ENCODE results near the gene GALNT5. TPM values are rescaled to one million over a fixed set of nuclear protein-coding genes. Genes with fewer than 3 reads are reported as not detected.

GALNT5 gene
- total and polyA plus RNA-seq, 10 of the 15 experiments (the other 5 are each of a cell fraction or from before 2014, with no cell fraction given) = under 0.01 to 0.25 (median 0.03) TPM; not detected in 4

DNA sequence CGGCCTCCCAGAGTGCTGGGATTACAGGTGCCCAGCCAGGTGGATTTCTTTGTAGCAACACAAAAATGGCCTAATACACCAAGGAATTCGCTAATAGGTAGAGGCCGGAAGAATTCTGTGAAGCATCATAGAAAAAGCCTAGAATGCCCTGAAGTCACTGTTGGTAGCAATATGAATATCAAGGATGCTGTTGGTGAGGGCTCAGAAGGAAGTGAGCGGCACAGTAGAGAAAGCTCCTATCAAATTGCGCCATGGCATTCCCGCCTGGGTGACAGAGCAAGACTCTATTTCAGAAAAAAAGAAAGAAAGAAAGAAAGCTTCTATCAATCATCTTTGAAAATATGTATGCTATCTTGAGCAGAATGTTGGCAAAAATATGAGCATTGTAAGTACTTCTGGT lies 23.8 kb downstream of the GALNT5 start:
- no TSS peak for BruUV-seq (replicated peaks)
- CTCF ChIA-PET = interaction anchor here (1.1 to 1.8 kb wide), 4 partner anchors 21 to 87 kb away, joined by 3 to 9 read pairs (median 5); no protein-coding TSS in a partner anchor

More for the DNA sequence above, 23.8 kb downstream of the GALNT5 start:
- TF ChIP-seq NR2C1 (IDR thresholded peaks at IDR 0.05) = no peak
- TF ChIP-seq NR2F1 (conservative IDR thresholded peaks at IDR 0.05) = no peak
- no peak for TF ChIP-seq NFYA (IDR thresholded peaks at IDR 0.05; ENCODE audit: borderline replicate concordance, low read depth, low read length)
- TF ChIP-seq HDAC6 (IDR thresholded peaks at IDR 0.05; ENCODE audit: unreplicated experiment) = no peak
- no peak for TF ChIP-seq MXI1 (IDR thresholded peaks at IDR 0.05; ENCODE audit: low read depth, low read length)
- TF ChIP-seq, protein P1, sequence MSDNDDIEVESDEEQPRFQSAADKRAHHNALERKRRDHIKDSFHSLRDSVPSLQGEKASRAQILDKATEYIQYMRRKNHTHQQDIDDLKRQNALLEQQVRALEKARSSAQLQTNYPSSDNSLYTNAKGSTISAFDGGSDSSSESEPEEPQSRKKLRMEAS (IDR thresholded peaks at IDR 0.05; ENCODE audit: low read depth, low read length) = no peak
- no peak for TF ChIP-seq STAT1 (conservative IDR thresholded peaks at IDR 0.05)
- TF ChIP-seq, protein P2, sequence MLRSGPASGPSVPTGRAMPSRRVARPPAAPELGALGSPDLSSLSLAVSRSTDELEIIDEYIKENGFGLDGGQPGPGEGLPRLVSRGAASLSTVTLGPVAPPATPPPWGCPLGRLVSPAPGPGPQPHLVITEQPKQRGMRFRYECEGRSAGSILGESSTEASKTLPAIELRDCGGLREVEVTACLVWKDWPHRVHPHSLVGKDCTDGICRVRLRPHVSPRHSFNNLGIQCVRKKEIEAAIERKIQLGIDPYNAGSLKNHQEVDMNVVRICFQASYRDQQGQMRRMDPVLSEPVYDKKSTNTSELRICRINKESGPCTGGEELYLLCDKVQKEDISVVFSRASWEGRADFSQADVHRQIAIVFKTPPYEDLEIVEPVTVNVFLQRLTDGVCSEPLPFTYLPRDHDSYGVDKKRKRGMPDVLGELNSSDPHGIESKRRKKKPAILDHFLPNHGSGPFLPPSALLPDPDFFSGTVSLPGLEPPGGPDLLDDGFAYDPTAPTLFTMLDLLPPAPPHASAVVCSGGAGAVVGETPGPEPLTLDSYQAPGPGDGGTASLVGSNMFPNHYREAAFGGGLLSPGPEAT (IDR thresholded peaks at IDR 0.05; ENCODE audit: low read depth) = no peak
- TF ChIP-seq, protein P3, sequence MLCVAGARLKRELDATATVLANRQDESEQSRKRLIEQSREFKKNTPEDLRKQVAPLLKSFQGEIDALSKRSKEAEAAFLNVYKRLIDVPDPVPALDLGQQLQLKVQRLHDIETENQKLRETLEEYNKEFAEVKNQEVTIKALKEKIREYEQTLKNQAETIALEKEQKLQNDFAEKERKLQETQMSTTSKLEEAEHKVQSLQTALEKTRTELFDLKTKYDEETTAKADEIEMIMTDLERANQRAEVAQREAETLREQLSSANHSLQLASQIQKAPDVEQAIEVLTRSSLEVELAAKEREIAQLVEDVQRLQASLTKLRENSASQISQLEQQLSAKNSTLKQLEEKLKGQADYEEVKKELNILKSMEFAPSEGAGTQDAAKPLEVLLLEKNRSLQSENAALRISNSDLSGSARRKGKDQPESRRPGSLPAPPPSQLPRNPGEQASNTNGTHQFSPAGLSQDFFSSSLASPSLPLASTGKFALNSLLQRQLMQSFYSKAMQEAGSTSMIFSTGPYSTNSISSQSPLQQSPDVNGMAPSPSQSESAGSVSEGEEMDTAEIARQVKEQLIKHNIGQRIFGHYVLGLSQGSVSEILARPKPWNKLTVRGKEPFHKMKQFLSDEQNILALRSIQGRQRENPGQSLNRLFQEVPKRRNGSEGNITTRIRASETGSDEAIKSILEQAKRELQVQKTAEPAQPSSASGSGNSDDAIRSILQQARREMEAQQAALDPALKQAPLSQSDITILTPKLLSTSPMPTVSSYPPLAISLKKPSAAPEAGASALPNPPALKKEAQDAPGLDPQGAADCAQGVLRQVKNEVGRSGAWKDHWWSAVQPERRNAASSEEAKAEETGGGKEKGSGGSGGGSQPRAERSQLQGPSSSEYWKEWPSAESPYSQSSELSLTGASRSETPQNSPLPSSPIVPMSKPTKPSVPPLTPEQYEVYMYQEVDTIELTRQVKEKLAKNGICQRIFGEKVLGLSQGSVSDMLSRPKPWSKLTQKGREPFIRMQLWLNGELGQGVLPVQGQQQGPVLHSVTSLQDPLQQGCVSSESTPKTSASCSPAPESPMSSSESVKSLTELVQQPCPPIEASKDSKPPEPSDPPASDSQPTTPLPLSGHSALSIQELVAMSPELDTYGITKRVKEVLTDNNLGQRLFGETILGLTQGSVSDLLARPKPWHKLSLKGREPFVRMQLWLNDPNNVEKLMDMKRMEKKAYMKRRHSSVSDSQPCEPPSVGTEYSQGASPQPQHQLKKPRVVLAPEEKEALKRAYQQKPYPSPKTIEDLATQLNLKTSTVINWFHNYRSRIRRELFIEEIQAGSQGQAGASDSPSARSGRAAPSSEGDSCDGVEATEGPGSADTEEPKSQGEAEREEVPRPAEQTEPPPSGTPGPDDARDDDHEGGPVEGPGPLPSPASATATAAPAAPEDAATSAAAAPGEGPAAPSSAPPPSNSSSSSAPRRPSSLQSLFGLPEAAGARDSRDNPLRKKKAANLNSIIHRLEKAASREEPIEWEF (IDR thresholded peaks at IDR 0.05; ENCODE audit: insufficient replicate concordance, low read depth, low read length) = no peak
- no peak for TF ChIP-seq HDGF (IDR thresholded peaks at IDR 0.05)
- no peak for TF ChIP-seq SMAD1 (IDR thresholded peaks at IDR 0.05; ENCODE audit: low read depth, partially characterized antibody)
- TF ChIP-seq, protein P4, sequence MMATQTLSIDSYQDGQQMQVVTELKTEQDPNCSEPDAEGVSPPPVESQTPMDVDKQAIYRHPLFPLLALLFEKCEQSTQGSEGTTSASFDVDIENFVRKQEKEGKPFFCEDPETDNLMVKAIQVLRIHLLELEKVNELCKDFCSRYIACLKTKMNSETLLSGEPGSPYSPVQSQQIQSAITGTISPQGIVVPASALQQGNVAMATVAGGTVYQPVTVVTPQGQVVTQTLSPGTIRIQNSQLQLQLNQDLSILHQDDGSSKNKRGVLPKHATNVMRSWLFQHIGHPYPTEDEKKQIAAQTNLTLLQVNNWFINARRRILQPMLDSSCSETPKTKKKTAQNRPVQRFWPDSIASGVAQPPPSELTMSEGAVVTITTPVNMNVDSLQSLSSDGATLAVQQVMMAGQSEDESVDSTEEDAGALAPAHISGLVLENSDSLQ (IDR thresholded peaks at IDR 0.05) = no peak
- Histone ChIP-seq H2AFZ (ENCODE audit: control insufficient read depth, low read depth, low read length) (no peak overlapping the region), H3K4me3 (no peak overlapping the region), H4K20me1 (ENCODE audit: control insufficient read depth, insufficient read depth) (no peaks in the 10 kb centered on the region), H3K9me3 (replicated peaks; ENCODE audit: control insufficient read depth, insufficient read depth, low read length) (no peaks in the 10 kb centered on the region; the same call in 1 of the 3 replicates), H3K27ac (ENCODE audit: control insufficient read depth, insufficient read depth) (no peak overlapping the region), H3K79me2 (ENCODE audit: control insufficient read depth, insufficient read depth, low read length) (no peaks in the 10 kb centered on the region), H3K4me1 (ENCODE audit: control insufficient read depth, insufficient read depth, low read length) (no peaks in the 10 kb centered on the region), H3K4me2 (ENCODE audit: control insufficient read depth, insufficient read depth) (no peak overlapping the region), H3K36me3 (ENCODE audit: control insufficient read depth in 2 of 2, insufficient read depth in 2 of 2, low read length in 1 of 2) (no peaks in the 10 kb centered on the region), H3K9ac (ENCODE audit: control insufficient read depth, insufficient read depth, low read length) (no peak overlapping the region), H3K27me3 (replicated peaks in 1 of 2; ENCODE audit: control insufficient read depth in 2 of 2, insufficient read depth in 2 of 2, low read length in 1 of 2) (0 out of 4 replicates have a peak, but pooled peaks cover 0 to 1% of the 10 kb centered on the region in 2 experiments)
- no peak for FAIRE-seq
- ChIA-PET POLR2A (no interaction called here), SMC1A (ENCODE audit: uncharacterized antibody, unreplicated experiment) (interaction anchor here (0.9 to 1.2 kb wide), 3 partner anchors 12 to 207 kb away, joined by 3 to 4 read pairs (median 3); no protein-coding TSS in a partner anchor), RAD21 (ENCODE audit: unreplicated experiment) (no interaction called here)
- intact Hi-C loops (cut with micrococcal nuclease; ENCODE audit: unreplicated experiment) (no loop called here), in situ Hi-C loops (cut with MboI) (loop anchor here (25.0 kb wide), 1 partner anchor 1481 kb away; no protein-coding TSS in a partner anchor)
- WGBS (ENCODE audit: insufficient coverage, insufficient replicate concordance, low lambda C conversion rate, missing lambda C conversion rate) = 61% methylated on average over 6 of the region's 6 CpGs
- no peak for ATAC-seq
- no peak for DNase-seq (ENCODE audit: low read depth, low spot score)

All from GM12878 (cell line).